Measurements from ENCODE around the gene WDR1.

DNA sequence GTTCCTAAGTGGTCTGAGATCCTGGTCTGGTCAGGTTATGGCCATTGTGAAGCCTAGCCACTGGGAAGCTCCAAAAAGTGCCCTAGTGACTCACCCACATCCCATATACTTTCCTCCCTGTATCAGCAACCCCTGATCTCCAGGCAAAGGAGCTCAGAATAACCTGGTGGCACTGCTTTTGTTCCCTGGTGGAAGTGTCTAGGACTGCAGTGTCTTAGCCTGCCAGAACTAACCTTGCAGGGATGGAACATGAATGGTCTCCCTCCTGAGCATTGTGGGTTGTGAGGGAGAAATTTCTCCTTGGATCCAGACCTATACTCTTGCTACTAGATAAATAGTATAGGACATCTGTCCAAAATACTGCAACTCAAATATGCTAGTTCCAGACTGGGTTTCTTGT, 27.9 kb upstream of the WDR1 start:
- TF ChIP-seq, protein P1, sequence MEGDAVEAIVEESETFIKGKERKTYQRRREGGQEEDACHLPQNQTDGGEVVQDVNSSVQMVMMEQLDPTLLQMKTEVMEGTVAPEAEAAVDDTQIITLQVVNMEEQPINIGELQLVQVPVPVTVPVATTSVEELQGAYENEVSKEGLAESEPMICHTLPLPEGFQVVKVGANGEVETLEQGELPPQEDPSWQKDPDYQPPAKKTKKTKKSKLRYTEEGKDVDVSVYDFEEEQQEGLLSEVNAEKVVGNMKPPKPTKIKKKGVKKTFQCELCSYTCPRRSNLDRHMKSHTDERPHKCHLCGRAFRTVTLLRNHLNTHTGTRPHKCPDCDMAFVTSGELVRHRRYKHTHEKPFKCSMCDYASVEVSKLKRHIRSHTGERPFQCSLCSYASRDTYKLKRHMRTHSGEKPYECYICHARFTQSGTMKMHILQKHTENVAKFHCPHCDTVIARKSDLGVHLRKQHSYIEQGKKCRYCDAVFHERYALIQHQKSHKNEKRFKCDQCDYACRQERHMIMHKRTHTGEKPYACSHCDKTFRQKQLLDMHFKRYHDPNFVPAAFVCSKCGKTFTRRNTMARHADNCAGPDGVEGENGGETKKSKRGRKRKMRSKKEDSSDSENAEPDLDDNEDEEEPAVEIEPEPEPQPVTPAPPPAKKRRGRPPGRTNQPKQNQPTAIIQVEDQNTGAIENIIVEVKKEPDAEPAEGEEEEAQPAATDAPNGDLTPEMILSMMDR (conservative IDR thresholded peaks at IDR 0.05 in 1 of 2, IDR thresholded peaks at IDR 0.05 in 1 of 2; ENCODE audit: low read depth in 1 of 2, low read length in 2 of 2): no peak
- TF ChIP-seq EZH2 (IDR thresholded peaks at IDR 0.05; ENCODE audit: low read length, missing control alignments): no peak
